ENCODE results near the gene DEPDC1. TPM values are rescaled to one million over a fixed set of nuclear protein-coding genes. Genes with fewer than 3 reads are reported as not detected.

The DEPDC1 gene
- total RNA-seq, 4 donors from 2014 or later, result not detected

DNA sequence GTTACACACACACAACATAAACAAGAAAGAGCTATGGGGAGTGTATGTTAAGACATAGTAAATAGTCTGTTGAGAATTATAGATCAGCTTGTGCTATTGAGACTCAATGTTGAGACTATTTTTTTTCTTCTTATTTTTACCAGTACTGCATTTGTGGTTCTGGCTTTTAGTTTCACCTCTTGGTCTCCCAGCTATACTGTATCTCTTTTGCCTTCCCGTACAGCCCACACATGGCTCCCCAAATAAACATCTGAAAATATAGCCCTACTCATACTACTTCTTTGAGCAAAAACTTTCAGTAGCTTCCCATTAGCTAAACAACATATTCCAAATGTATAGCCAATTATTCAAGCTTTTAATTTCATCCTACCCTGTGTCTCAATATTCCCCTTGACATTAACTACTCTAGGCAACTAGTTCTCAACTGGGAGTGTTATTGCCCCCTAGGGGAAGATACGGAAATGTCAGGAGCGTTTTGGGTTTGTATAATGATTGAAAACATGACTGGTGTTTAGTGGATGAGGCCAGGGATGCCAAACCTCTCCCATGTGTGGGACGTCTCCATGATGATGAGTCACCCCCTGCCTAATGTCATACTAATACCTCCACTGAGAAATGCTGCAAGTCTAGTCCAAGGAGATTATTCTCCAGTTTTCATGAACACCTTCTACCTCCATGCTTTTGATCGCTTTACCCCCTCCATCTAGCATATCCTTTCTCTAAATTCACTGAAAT, 53.9 kb downstream of the DEPDC1 start:
- Histone ChIP-seq H3K4me3 (no peak overlapping the region), H3K4me1 (no peaks in the 10 kb centered on the region), H3K27ac (no peak overlapping the region), H3K27me3 (no peaks in the 10 kb centered on the region), H3K36me3 (no peaks in the 10 kb centered on the region), H3K9me3 (no peaks in the 10 kb centered on the region)
- WGBS, 2 donors, result 36 to 38% methylated on average over 5 of the region's 5 CpGs
- TF ChIP-seq, protein P1, sequence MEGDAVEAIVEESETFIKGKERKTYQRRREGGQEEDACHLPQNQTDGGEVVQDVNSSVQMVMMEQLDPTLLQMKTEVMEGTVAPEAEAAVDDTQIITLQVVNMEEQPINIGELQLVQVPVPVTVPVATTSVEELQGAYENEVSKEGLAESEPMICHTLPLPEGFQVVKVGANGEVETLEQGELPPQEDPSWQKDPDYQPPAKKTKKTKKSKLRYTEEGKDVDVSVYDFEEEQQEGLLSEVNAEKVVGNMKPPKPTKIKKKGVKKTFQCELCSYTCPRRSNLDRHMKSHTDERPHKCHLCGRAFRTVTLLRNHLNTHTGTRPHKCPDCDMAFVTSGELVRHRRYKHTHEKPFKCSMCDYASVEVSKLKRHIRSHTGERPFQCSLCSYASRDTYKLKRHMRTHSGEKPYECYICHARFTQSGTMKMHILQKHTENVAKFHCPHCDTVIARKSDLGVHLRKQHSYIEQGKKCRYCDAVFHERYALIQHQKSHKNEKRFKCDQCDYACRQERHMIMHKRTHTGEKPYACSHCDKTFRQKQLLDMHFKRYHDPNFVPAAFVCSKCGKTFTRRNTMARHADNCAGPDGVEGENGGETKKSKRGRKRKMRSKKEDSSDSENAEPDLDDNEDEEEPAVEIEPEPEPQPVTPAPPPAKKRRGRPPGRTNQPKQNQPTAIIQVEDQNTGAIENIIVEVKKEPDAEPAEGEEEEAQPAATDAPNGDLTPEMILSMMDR (IDR thresholded peaks at IDR 0.05), result peak; percentile 21 to 54 (median 27)
- TF ChIP-seq POLR2A (IDR thresholded peaks at IDR 0.05), result no peak
- peak in 1 of 2 donors; percentile 64 for DNase-seq (ENCODE audit: low spot score in 2 of 2)

DNA sequence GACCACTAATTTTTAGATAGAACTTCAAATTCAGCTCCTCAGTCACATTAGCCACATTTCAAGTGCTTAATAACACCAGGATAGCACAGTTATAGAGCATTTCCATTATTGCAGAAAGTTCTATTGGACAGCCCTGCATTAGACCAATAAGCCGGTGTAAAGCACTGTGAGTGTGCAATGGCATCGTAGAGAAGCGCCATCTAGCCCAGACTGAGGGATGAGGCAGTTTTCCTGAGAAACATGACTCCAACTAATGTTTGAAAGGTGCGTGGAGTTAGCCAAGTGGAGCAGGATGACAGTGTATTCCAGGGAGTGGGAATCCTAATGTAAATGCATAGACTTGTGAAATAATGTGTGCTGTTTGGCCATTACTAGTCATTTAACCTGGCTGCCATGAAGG, 54.9 kb downstream of the DEPDC1 start:
- no peak for DNase-seq (ENCODE audit: low spot score in 2 of 2)
- H3K27me3 ChIP-seq, result no peaks in the 10 kb centered on the region
- H3K36me3 ChIP-seq, result no peaks in the 10 kb centered on the region
- H3K4me3 ChIP-seq, result no peak overlapping the region
- no peak overlapping the region for H3K27ac ChIP-seq
- no peaks in the 10 kb centered on the region for H3K9me3 ChIP-seq
- WGBS, 2 donors, result 77 to 80% methylated on average over 4 of the region's 4 CpGs
- TF ChIP-seq, protein P1 (IDR thresholded peaks at IDR 0.05), result no peak
- TF ChIP-seq POLR2A (IDR thresholded peaks at IDR 0.05), result no peak
- no peak for TF ChIP-seq EP300 (IDR thresholded peaks at IDR 0.05)
- H3K4me1 ChIP-seq, result no peaks in the 10 kb centered on the region

DNA sequence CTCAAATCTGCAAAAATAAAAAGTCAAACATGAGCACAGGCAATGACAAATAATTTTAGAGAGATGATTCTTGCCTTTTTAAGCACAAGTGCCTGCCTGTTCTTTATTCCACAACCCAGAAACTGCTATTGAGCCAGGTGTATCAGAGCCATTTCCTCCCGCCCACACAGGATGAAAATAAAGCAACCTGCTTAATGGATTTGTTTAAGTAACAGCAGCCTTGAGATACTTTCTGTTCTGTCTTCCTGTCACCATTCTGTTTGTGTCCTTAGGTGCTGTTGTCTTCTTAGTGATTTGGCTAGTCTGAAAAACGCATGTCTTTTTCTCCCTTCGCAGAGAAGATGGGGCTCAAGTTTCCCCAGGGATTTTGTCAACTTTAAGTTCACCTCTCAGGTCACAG, 58.6 kb downstream of the DEPDC1 start:
- 78 to 83% methylated on average over 3 of the region's 3 CpGs for WGBS, 2 donors
- H3K9me3 ChIP-seq, result no peaks in the 10 kb centered on the region
- no peak for DNase-seq (ENCODE audit: low spot score in 2 of 2)
- H3K4me3 ChIP-seq, result no peak overlapping the region
- no peaks in the 10 kb centered on the region for H3K27me3 ChIP-seq
- no peaks in the 10 kb centered on the region for H3K36me3 ChIP-seq
- TF ChIP-seq, protein P1 (IDR thresholded peaks at IDR 0.05), result no peak
- TF ChIP-seq EP300 (IDR thresholded peaks at IDR 0.05), result no peak
- TF ChIP-seq POLR2A (IDR thresholded peaks at IDR 0.05), result no peak
- H3K27ac ChIP-seq, result no peak overlapping the region
- no peaks in the 10 kb centered on the region for H3K4me1 ChIP-seq

DNA sequence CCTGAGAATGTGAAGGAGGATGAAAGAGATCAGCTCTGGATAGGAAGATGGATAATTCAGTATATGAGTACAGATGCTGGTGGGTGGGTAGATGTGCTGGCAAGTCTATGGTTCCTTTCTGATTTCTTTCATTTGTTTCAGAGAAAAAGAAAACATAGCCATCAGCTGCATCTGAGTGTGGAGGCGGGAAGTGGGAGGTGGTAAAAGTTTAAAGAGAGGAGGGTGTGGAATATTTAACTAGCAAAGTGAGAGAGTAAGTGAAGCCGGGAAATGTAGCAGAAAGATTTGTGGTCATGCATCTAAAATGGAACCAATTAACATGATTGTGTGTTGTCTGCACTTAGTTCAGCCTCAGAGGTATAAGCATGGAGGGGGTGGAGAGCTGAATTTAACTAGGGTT, 63.5 kb downstream of the DEPDC1 start:
- Histone ChIP-seq H3K4me1 (no peaks in the 10 kb centered on the region), H3K27ac (no peak overlapping the region), H3K4me3 (no peak overlapping the region), H3K9me3 (no peaks in the 10 kb centered on the region), H3K36me3 (no peaks in the 10 kb centered on the region), H3K27me3 (no peaks in the 10 kb centered on the region)
- WGBS, 2 donors, result 55 to 65% methylated on average over 2 of the region's 2 CpGs
- DNase-seq (ENCODE audit: low spot score in 2 of 2), result no peak
- TF ChIP-seq EP300 (IDR thresholded peaks at IDR 0.05) (no peak), POLR2A (IDR thresholded peaks at IDR 0.05) (no peak)
- TF ChIP-seq, protein P1 (IDR thresholded peaks at IDR 0.05), result no peak

DNA sequence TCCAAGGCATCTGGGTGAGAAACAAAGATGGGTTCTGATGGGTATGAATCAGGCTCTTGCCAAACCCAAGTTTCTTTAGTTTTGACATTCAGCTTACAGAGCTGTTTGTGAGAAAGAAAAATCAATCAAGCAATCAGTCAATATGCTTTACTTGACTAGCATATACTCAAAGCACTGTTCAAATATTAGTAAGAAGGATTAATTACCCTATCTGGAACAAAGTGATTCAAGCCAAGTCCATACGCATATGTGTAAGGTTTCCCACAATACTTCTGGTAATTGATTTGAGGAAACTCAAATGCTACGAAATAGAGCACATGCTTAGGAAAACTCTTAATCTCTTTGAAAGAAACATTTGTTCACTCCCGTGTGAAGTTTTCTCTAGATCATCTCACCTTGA, 65.8 kb downstream of the DEPDC1 start:
- no peaks in the 10 kb centered on the region for H3K9me3 ChIP-seq
- no peaks in the 10 kb centered on the region for H3K27me3 ChIP-seq
- DNase-seq (ENCODE audit: low spot score in 2 of 2), result no peak
- TF ChIP-seq POLR2A (IDR thresholded peaks at IDR 0.05) (no peak), EP300 (IDR thresholded peaks at IDR 0.05) (no peak)
- TF ChIP-seq, protein P1 (IDR thresholded peaks at IDR 0.05), result no peak
- no peak overlapping the region for H3K4me3 ChIP-seq
- no peaks in the 10 kb centered on the region for H3K4me1 ChIP-seq
- no peak overlapping the region for H3K27ac ChIP-seq
- no peaks in the 10 kb centered on the region for H3K36me3 ChIP-seq
- 80 to 84% methylated on average over 3 of the region's 3 CpGs for WGBS, 2 donors

All from tibial nerve (tissue), 4 donors.